A172 (cell line): Measurements from ENCODE around the gene MSH5. TPM values are rescaled to one million over a fixed set of nuclear protein-coding genes. Genes with fewer than 3 reads are reported as not detected.
"Not testable (repeated sequence)": the region's sequence is repeated elsewhere in the genome, so short reads cannot be mapped to it uniquely, and the experiment has no call there.

Experiments used
- DNase-seq: peaks from one replicate; pipeline ENCODE4 v3.0.0-alpha.2; 2015; ENCODE audit warnings: low spot score
- total RNA-seq: library from RNA; depleted of rRNA; stranded (reverse); fragments of >200 nt; shearing (Covaris generic); gene quantifications from 2 replicates; pipeline ENCODE4 v1.2.3, GENCODE V29; 2014; rRNA removed

MSH5 gene
- total RNA-seq, result 3.2 and 6.1 TPM in 2 replicates

GRCh38 chr6:31739639-31740396, at the start of gene MSH5:
TSS of gene MSH5 (plus strand) at chr6:31740005. CDS start at chr6:31740467, 462 bp downstream.
- DNase-seq, result peak; percentile 99

- DNase-seq, result peak; percentile 32
These were observed 49.4 kb upstream of the MSH5 start for GRCh38 chr6:31690231-31691077.

DNA sequence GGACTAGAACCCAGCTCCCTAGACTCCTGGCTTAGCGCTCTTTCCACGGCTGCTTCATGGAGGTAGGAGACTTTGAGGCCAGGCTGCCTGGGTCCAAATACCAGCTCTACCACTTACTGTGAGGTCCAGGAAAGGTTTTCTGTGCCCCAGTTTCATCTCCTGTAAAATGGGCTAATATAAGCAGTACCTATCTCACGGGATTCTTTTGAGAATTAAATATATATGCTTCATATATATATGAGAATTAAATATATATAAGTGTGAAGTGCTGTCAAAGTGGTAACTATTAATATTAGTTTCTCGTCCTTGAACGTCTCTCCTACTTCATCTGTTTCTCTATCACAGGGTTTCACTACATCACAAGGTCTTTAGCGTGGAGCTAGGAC, 48.7 kb upstream of the MSH5 start:
- no peak for DNase-seq

DNA sequence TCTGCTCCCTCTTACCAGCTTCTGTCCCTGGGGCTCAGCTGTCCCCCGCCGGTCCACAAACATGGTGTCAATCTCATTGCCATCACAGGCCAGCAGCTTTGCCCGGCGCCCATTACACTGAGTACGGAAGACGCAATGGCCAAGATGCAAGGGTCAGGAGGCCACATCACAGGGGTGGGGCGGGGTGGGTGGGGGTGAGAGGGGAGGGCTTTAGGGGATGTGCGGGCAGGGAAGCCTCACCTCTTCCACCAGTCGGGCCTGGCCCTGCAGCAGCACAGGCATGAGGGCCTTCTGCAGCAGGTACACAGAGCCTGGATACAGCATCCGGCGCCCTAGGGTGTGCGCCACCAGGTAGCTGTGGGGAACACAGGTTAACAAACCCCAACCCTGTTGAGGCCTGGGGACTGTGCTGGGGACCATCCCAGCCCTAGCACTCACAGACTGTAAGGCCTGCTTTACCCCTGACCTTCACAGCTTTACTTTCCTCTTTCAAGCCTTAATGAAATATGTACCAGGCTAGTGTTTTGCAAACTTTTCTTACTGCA, 48.2 kb upstream of the MSH5 start:
- DNase-seq, result no peak

DNA sequence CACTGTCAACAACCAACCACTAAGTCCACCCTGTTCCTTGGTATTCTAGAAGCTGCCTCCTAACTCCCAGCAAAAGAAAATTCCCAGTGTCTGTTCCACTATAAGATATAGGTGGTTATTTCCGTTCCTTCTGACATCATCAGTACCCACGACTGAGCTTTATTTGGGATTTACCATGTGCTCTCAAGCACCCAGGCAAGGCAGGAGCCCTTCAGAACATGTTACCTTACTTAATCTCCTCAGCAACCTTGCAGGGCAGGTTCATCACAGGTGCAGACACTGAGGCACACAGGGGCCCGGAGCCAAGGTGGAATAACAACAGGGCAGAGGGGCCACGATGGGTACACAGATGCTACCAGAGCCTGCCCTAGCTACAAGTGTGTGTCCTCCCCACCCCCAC, 47.5 kb upstream of the MSH5 start:
- no peak for DNase-seq

DNA sequence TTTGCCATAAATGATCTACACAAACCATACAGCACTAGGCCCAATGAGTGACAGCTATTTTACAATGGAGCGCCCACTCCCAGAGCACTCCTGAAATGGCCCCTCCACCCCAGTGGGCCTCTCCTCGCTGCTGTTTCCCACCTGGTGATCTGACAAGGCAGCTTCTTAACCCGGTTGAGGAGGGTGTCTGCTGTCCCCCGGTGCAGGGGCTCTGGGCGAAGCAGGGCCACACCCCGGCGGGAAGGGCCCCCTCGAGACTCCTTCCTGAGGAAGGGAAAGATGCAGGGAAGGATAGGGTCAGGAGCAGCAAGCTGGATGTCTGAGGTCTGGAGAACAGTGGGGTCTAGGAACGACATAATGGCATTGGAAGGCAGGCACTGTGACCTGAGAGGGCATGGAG, 46.9 kb upstream of the MSH5 start:
- no peak for DNase-seq

DNA sequence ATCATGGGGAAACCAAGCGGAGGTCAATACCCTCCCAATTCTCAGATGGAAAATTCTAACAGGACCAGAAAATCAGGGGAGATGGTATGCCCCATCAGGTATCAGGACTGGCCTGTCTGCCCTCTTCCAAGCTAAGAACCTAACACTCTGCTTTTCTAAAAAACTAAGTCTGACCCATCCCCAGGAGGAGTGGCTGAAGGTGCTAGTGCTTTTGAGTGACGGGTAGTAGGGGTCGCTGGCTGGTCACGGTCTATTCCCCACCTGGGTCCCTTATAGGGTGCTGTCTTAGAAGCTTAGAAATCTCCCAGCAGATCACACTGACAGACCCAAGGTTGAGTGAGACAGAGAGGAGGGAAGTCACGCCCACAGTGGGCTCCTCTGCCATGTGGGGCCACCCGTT, 46.3 kb upstream of the MSH5 start:
- no peak for DNase-seq

DNA sequence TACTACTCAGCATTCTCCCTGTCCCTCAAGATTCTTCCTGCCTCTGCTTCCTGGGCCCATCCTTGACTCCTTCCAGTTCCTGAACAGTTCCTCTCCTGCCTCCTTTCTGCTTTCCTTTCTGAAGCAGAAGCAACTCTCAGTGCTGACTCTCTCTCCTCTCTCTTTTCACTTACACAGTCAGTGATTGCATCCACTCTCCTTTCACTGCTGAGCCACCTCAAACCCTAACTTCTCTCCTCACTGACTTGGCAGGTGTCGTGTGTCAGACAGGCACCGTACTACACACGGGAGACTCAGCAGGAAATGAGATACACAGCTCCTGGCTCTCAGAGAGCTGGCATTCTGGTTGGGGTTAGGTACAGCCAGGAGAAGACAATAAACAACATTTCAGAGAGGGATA, 42.2 kb upstream of the MSH5 start:
- no peak for DNase-seq

GRCh38 chr6:31700740-31701401, 38.9 kb upstream of the MSH5 start:
- DNase-seq, result no peak

GRCh38 chr6:31701666-31702404, 38.0 kb upstream of the MSH5 start:
- DNase-seq, result no peak

GRCh38 chr6:31702405-31702818, 37.4 kb upstream of the MSH5 start:
- no peak for DNase-seq

DNA sequence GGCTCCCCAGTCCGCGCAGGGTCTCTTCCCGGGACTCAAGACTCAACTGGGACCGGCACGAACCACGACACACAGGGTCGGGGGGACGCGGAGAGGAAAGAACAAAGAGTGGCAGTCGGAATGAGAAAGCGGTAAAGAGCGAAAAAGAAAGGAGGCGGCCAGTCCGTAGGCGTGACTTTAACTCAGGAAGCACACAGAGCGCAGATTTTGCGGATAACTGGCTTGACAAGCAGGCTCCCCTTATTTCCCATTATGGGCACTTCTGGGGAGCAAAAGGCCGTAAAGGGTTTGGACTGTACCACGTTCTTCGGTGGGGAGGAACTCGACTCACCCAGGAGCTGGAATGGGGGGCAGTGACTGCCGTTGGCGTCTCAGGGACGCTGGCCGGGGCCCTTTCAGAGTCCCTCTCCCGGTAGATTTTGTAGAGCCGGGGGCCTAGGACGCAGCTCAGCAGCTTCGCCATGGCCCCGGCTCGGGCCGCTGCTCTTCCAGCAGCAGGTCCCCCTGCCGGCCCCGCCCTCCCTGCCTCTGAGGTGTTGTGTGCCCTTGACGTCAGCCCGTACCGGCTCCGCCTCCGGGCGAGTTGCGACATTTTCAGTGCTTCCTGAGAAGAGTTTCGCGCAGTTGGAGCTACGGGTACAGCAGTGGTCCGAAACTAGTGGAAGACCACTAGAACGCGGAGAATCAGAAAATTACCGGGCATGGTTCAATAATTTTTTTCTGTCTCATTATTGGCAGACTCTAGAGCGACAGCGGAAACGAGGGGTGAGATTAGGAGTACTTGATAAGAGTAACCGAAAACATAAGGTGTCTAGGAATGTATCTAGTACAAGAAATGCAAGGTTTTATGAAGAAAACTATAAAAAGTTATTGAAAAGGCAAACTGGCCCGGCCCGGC, 36.7 kb upstream of the MSH5 start, which contains the start of gene ABHD16A:
Gene ABHD16A, minus strand, starts transcription at position 506 of the 898 bp plus-strand sequence. Its CDS starts 43 bp downstream, at position 463.
- DNase-seq, result peak; percentile 93

- DNase-seq, result no peak
These were observed 33.9 kb upstream of the MSH5 start for GRCh38 chr6:31705931-31706330.

- DNase-seq, result no peak
These were observed 33.2 kb upstream of the MSH5 start, which contains the start of gene LY6G6F for GRCh38 chr6:31706599-31706998. TSS of gene LY6G6F (plus strand) at chr6:31706866. CDS start at chr6:31706907, 41 bp downstream.

DNA sequence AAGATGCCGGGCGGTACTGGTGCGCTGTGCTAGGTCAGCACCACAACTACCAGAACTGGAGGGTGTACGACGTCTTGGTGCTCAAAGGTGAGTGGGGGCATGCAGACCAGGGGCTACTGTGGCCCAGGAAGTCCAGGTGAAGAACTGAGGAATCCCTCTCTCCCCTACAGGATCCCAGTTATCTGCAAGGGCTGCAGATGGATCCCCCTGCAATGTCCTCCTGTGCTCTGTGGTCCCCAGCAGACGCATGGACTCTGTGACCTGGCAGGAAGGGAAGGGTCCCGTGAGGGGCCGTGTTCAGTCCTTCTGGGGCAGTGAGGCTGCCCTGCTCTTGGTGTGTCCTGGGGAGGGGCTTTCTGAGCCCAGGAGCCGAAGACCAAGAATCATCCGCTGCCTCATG, 32.1 kb upstream of the MSH5 start:
- no peak for DNase-seq

DNA sequence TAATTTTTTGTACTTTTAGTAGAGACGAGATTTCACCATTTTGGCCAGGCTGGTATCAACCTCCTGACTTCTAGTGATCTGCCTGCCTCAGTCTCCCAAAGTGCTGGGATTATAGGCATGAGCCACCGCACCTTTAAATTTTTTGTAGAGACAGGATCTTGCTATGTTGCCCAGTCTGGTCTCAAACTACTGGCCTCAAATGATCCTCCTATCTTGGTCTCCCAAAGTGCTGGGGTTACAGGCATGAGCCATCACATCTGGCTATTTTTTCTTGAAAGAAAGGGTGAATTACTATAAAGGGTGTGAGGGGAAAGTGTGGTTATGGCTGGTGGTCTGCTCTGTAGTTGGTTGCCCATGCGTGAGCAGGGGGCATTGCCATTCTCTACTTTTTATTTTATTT, 31.6 kb upstream of the MSH5 start:
- DNase-seq, result no peak

DNA sequence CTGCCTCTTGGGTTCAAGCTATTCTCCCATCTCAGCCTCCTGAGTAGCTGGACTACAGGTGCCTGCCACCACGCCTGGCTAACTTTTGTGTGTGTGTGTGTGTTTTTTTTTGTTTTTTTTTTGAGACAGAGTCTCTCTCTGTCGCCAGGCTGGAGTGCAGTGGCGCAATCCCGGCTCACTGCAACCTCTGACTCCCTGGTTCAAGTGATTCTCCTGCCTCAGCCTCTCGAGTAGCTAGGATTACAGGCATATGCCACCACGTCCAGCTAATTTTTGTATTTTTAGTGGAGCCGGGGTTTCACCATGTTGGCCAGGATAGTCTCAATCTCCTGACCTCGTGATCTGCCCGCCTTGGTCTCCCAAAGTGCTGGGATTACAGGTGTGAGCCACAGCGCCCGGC, 30.6 kb upstream of the MSH5 start:
- not testable (repeated sequence) for DNase-seq

DNA sequence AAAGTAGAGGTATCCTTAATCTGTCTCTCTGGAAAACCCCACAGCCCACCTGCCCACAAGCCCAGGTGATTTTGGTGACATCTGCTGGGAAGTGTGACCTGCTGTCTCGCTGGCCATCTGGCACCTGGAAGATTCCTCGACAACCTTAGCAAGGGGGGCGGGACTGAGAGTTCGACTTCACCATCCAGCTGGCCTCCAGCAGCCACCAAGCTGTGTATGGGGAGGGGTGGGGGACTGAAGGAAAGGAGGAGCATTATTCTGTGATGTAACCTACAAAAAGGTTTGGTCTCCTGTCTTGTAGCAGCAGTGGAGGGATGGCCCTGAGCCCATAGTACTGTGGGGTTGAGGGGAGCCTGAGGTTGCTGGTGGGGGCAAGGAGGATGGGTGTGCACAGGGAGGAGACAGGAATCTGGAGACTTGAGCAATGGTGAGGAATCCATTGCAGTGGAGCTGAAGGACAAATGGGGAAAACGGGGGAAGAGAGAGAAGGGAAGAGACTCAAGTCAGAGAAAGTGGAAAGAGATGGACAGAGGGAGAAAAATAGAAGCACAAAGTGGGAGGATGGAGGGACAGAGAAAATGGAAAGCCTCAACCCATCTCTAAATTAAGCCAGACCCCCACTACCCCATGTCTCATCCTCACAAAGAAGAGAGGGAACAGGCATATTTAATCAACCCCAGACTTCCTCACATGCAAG, 29.1 kb upstream of the MSH5 start:
- DNase-seq, result no peak

- no peak for DNase-seq
These were observed 28.6 kb upstream of the MSH5 start for GRCh38 chr6:31711233-31711632.

DNA sequence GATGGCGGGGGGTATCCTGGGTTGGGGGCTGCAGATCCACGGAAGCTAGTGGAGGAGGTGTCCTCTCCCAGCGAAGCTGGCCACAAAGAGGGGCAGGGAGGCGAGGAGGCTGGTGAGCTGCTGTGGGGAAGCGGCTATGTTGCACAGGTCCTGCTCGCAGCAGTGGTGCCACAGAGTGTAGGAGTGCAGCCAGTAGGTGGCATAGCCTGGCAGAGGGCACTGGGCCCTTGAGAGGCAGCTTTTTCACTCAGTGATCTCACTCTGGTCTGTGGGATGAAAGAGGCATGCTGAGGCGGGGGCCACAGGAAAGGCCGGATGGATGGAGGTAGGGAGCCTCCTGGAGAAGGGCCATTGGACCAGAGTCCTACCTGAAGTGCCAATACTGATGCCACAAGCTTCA, 27.5 kb upstream of the MSH5 start:
- DNase-seq, result no peak
